Panc1 (cell line): ENCODE data around the gene KCNH3. TPM values are rescaled to one million over a fixed set of nuclear protein-coding genes. Genes with fewer than 3 reads are reported as not detected.

ENCODE experiments used
- ATAC-seq: fragments of 200-7000 bp; cut with Tn5 transposase; 2 replicates; pipeline ENCODE4 v1.9.1; 2020; ENCODE audit warnings: mild to moderate bottlenecking, moderate library complexity
- BruUV-seq: library from RNA; stranded (reverse); fragments of 400-500 nt; replicated peaks from 2 replicates; lab custom pipeline; 2021; lab: Mats Ljungman, UMichigan
- CTCF ChIA-PET: fragments of 300-600 bp; sonication (Branson Sonifier 250); formaldehyde crosslinking; loops from one replicate; lab custom pipeline; 2022; ENCODE audit warnings: antibody characterized with exemption; lab: Charles Lee
- POLR2A ChIA-PET: fragments of 300-600 bp; sonication (Branson Sonifier 250); formaldehyde crosslinking; loops from one replicate; lab custom pipeline; 2022; ENCODE audit warnings: antibody characterized with exemption; lab: Charles Lee
- DNase-seq: peaks from one replicate; pipeline ENCODE4 v3.0.0-alpha.2; 2010; ENCODE audit warnings: low read depth, low spot score
- H3K27ac ChIP-seq: 2 replicates; pipeline ENCODE4 v1.5.1; 2011; ENCODE audit warnings: mild to moderate bottlenecking, low read length, inconsistent platforms
- H3K27me3 ChIP-seq: fragments of 200-500 bp; sonication (Bioruptor generic); 2 replicates; pipeline ENCODE4 v1.6.0; 2014; ENCODE audit warnings: low read length, inconsistent platforms; ENCODE audit not compliant: control insufficient read depth, insufficient read depth
- H3K36me3 ChIP-seq: fragments of 200-500 bp; sonication (Bioruptor generic); 2 replicates; pipeline ENCODE4 v1.5.1; 2014; ENCODE audit warnings: inconsistent platforms, mild to moderate bottlenecking, low read length, moderate library complexity; ENCODE audit not compliant: control insufficient read depth, insufficient read depth
- H3K4me1 ChIP-seq: 2 replicates; pipeline ENCODE4 v1.5.1; 2011; ENCODE audit warnings: inconsistent platforms, mild to moderate bottlenecking, low read length, moderate library complexity; ENCODE audit not compliant: control insufficient read depth, insufficient read depth
- H3K4me3 ChIP-seq, 2 experiments: 2 replicates each; pipeline ENCODE4 v1.5.1; 2011 to 2012; ENCODE audit warnings: low read depth in 2 of 2, low read length in 2 of 2, mild to moderate bottlenecking in 2 of 2, inconsistent platforms in 1 of 2, moderate library complexity in 1 of 2
- H3K9me3 ChIP-seq: fragments of 200-500 bp; sonication (Bioruptor generic); 2 replicates; pipeline ENCODE4 v1.5.1; 2014; ENCODE audit warnings: low read depth, mild to moderate bottlenecking, inconsistent platforms, low read length, moderate library complexity; ENCODE audit not compliant: control insufficient read depth, insufficient read depth
- CTCF ChIP-seq: fragments of 450-650 bp; IDR thresholded peaks from 2 replicates; pipeline ENCODE4 v1.5.1; 2017; ENCODE audit warnings: mild to moderate bottlenecking
- POLR2AphosphoS5 ChIP-seq: IDR thresholded peaks from 2 replicates; pipeline ENCODE4 v1.6.1; 2012; ENCODE audit warnings: mild to moderate bottlenecking, low read depth, low read length, moderate library complexity
- REST ChIP-seq, 2 experiments: IDR thresholded peaks; 2 replicates each; pipeline ENCODE4 v1.6.1; 2011 to 2012; ENCODE audit warnings: low read depth in 2 of 2, control low read depth in 1 of 2, low read length in 1 of 2, mild to moderate bottlenecking in 1 of 2, moderate library complexity in 1 of 2; ENCODE audit not compliant: insufficient read depth in 1 of 2
- SIN3A ChIP-seq: IDR thresholded peaks from 2 replicates; pipeline ENCODE4 v1.6.1; 2012; ENCODE audit warnings: low read depth, mild to moderate bottlenecking, low read length, moderate library complexity, borderline replicate concordance; ENCODE audit not compliant: insufficient read depth
- TCF7L2 ChIP-seq: IDR thresholded peaks from 2 replicates; pipeline ENCODE4 v1.6.1; 2011; ENCODE audit warnings: mild to moderate bottlenecking, low read depth, low read length, inconsistent platforms
- in situ Hi-C: cut with HindIII; loops from 2 replicates; pipeline ENCODE4 v1.10.0; 2016; ENCODE audit warnings: low sequenced_read_pairs, low pct_unique_long_range_greater_than_20kb
- intact Hi-C: fragments of 100-400 bp; cut with micrococcal nuclease; formaldehyde crosslinking; loops from one replicate; pipeline ENCODE4 v1.10.0; 2022; ENCODE audit not compliant: unreplicated experiment
- total RNA-seq: library from RNA; stranded (reverse); gene quantifications from one replicate; pipeline ENCODE4 v1.2.1, GENCODE V29; 2021; ENCODE audit not compliant: unreplicated experiment

KCNH3 gene
- total RNA-seq, 1 experiment from 2014 or later: 0.64 TPM

- Histone ChIP-seq H3K27me3 (no peaks in the 10 kb centered on the region), H3K27ac (no peak overlapping the region), H3K9me3 (no peaks in the 10 kb centered on the region), H3K4me3 (no peak overlapping the region), H3K36me3 (peaks cover 9% of the 10 kb centered on the region; the same call in 1 of the 2 replicates), H3K4me1 (no peaks in the 10 kb centered on the region)
- TF ChIP-seq POLR2AphosphoS5 (no peak), REST (IDR thresholded peaks at IDR 0.05; ENCODE audit: insufficient read depth in 1 of 2, low read depth in 2 of 2, low read length in 1 of 2) (no peak), SIN3A (no peak), CTCF (no peak), TCF7L2 (no peak)
- ChIA-PET POLR2A (no interaction called here), CTCF (no interaction called here)
- DNase-seq (no peak), ATAC-seq (no peak)
- in situ Hi-C loops (no loop called here), intact Hi-C loops (no loop called here)
- BruUV-seq: no TSS peak
These were observed 44.9 kb upstream of the KCNH3 start for GRCh38 chr12:49493900-49494299.

- in situ Hi-C loops (no loop called here), intact Hi-C loops (no loop called here)
- Histone ChIP-seq H3K4me3 (no peak overlapping the region), H3K27ac (no peak overlapping the region), H3K36me3 (peaks cover 12% of the 10 kb centered on the region; the same call in 1 of the 2 replicates), H3K4me1 (no peaks in the 10 kb centered on the region), H3K9me3 (no peaks in the 10 kb centered on the region), H3K27me3 (no peaks in the 10 kb centered on the region)
- no peak for TF ChIP-seq REST (IDR thresholded peaks at IDR 0.05; ENCODE audit: insufficient read depth in 1 of 2, low read depth in 2 of 2, low read length in 1 of 2)
- no peak for TF ChIP-seq TCF7L2
- no peak for TF ChIP-seq SIN3A
- no peak for TF ChIP-seq POLR2AphosphoS5
- no peak for TF ChIP-seq CTCF
- ChIA-PET CTCF (interaction anchor here (0.6 kb wide), 1 partner anchor 13 kb away, joined by 7 read pairs; no protein-coding TSS in a partner anchor), POLR2A (interaction anchor here (0.6 to 0.7 kb wide), 4 partner anchors 17 to 245 kb away, joined by 3 to 5 read pairs (median 4); no protein-coding TSS in a partner anchor)
- DNase-seq: no peak
- BruUV-seq: no TSS peak
- no peak for ATAC-seq
These were observed 42.1 kb upstream of the KCNH3 start for GRCh38 chr12:49496417-49497360.
